GM18511 (cell line): ENCODE measurements around the gene OR6C76.
"Not testable (repeated sequence)": the region's sequence is repeated elsewhere in the genome, so short reads cannot be mapped to it uniquely, and the experiment has no call there.

ENCODE experiments used
- ATAC-seq: cut with Tn5 transposase; IDR thresholded peaks from one replicate; pipeline ENCODE4 v1.9.1; 2021; ENCODE audit warnings: mild to moderate bottlenecking, moderate library complexity; ENCODE audit not compliant: unreplicated experiment

OR6C76 gene

GRCh38 chr12:55425954-55426353 is at the start of gene OR6C76:
OR6C76 (plus strand) TSS chr12:55426254; CDS start chr12:55426254, 0 bp downstream.
- ATAC-seq, result no peak

GRCh38 chr12:55385891-55386290 is 40.2 kb upstream of the OR6C76 start:
- no peak for ATAC-seq

DNA sequence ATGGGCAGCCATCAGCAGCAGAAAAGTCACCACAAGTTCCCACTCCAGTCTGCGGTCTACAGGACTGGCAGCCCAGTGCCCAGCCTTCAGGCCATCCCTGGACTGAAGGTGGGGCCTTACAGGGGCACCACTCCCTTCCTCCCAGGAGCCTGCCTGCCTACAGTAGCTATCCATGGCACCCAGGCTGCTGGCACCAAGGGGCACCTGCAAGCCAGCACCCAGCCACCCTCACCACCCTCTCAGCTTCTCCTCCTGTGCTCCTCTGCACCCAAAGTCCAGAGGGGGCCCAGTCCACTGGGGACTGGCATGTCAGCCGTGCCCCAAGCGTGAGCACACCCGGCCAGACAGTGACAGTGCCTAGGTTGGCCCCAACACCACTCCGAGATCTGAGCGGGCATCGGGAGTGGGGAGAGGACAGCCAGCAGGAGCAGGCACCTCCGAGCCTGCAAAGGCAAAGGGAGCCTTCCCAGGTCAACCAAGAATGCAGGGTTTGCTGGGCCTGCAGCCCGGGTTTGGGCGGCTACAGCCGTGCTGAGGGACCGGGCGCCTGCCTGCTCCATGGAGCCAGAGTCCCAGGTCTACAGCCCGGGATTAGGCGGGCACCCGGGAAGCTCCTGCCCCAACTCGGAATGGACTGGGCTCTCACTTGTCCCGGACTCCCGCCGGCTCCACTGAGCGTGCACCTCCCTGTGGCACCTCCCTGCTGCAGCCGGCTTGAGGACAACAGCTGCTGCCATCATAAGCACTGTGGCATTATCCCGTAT is 33.8 kb upstream of the OR6C76 start:
- ATAC-seq, result no peak

DNA sequence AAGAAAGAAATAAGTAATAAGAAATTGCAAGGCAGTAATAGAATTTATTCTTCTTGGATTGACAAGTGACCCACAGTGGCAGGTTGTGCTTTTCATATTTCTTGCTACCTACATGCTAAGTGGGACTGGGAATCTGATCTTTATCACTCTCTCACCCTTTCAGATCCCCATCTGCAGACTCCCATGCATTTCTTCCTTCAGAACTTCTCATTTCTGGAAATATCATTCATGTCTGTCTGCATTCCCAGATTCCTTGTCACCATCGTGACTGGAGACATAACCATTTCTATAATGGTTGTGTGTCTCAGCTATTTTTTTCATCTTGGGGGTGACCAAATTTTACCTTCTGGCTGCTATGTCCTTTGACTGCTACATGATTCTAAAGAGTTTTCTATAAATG is 29.7 kb upstream of the OR6C76 start:
- no peak for ATAC-seq

DNA sequence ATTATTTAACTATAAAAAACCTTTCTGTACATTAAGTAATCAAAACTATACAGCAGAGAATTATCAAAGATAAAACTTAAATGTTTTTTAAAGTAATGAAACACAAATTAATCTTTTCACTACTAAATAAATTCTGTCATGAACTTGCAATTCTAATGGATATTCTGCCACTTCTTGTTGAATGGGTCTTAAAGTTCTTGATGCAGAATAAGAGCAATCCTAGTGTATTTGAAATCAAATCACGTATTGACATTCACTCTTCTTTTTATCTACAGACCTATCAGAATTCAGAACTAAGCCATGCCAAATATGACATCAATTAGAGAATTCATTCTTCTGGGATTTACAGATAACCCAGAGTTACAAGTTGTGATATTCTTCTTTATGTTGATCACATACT is 25.8 kb upstream of the OR6C76 start, which contains the start of gene OR6C65:
TSS of gene OR6C65 (plus strand) at position 301 of the 400 bp plus-strand sequence. CDS start at position 301, 0 bp downstream.
- ATAC-seq, result no peak

DNA sequence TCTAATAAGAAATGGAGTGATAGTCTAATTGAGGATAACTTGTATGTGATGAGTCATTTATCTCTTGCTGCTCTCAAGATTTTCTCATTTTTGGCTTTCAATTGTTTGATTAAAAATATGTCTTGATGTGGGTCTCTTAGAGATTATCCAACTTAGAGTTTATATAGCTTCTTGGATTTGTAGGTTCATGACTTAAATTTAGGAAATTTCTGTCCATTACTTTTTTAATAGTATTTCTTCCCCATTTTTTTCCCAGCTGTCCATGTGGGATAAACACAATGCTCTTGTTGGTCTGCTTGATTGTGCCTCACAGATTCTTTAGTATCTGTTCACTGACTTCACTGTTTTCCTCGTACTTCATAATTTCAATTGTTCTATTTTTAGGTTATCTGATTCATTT is 18.2 kb upstream of the OR6C76 start:
- no peak for ATAC-seq

DNA sequence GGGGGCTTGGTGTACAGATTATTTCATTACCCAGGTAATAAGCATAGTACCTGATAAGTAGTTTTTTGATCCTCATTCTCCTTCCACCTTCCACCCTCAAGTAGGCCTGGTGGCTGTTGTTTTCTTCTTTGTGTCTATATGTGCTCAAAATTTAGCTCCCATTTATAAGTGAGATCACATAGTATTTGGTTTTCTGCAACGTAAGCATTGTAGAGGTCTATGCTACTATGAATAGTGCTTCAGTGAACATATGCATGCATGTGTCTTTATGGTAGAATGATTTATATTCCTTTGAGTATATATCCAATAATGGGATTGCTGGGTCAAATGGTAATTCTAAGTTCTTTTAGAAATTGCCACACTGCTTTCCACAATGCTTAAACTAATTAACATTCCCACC is 16.9 kb upstream of the OR6C76 start:
- not testable (repeated sequence) for ATAC-seq

DNA sequence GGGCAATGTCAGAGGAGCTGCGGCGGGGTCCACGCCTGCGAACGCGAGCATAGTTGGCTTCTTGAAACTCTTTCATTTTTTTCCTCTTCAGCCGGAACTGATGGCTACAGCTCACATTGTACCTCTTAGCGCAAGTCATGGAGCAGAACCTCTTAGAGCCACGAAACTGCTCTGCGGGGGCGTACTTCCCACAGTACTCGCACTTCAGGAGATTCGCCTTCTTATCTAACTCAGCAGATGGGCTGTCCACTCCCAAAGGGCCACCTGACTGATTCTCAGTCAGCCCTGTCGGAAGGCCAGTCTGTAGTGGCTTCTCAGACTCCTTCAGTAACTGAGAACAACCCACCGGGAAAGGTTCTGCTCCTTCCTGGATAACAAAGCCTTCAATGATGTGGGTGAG is 13.9 kb upstream of the OR6C76 start:
- not testable (repeated sequence) for ATAC-seq

GRCh38 chr12:55413498-55414388 is 12.3 kb upstream of the OR6C76 start:
- ATAC-seq, result not testable (repeated sequence)

DNA sequence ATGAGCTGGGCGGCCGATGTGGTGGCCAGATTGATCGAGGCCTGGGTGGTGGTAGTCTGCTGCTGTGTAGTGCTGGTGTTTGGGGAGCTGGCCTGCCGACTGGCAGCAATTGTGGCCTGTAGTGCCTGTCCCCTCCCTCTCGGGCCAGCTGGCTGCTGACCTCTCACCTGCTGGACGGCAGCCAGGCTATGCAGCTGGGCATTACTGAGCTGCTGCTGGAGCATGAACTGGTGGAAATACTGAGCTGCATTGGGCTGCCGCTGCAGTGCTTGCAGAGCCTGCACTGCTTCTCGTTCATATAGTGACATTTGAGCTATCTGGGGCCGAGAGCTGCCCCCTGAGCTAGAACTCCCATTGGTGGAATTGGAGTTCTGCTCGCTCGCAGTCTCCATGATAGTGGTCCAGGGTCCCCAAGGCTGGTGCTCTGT is 11.6 kb upstream of the OR6C76 start:
- not testable (repeated sequence) for ATAC-seq

DNA sequence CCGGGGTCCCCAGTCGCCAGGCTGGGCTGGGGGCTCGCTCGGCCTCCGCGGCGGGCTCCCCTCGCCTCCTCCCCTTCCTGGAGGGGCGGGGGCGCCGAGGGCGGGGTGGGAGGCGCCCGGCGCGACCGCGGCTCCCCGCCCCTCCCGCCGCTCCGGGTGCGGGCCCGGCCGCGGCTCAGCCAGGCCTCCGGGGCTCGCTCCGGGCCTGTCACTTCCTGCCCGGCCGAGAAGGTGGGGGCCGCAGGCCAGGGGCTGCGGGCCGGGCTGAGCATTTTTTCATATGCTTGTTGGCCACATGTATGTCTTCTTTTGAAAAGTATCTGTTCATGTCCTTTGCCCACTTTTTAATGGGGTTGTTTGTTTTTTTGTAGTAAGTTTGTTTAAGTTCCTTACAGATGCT is 11.2 kb upstream of the OR6C76 start:
- not testable (repeated sequence) for ATAC-seq

- ATAC-seq, result no peak
Measured at GRCh38 chr12:55416961-55417360, 9.1 kb upstream of the OR6C76 start.

- no peak for ATAC-seq
Measured at GRCh38 chr12:55420307-55420962, 5.6 kb upstream of the OR6C76 start.

DNA sequence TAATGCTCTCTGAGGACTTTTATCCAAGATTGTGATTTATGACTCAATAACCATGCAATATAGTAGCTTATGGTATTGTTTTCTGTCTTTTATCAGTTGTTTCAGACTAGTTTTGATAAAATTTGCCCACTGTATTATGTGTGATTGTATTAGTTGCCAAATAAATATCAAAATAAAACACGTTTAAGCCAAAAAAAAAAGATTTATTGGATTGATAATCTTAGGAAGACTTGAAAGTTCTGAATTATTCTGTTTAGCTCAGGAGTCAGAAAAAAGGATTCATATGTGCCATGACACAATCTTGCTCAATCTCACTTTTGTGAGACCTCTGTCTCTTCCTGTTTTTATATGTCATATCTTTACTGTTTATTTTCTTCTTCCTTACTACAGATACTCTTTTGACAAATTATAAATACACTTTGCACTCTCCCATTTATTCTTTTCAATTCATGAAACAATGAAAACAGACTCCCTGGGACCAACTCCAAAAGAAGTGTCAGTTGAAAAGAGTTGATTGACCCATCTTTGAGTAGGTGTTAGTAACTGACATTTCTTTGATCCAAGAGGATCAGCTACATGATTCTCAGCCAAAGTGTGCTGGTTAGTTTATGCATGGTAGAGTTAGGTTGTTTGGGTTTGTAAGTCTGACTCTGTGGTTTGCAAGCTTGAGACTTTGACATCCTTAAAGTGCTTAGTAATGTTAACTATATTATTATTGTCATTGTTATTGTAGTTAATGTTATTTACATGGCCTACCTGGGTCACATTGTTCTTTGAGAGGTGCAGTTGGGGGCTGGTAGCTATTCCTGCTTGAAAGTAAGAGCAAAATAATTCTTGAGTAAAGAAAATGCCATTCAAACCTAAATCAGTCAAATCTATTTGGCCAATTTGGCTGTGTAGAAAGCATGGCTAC is 2.5 kb downstream of the OR6C76 start:
- ATAC-seq, result no peak

GRCh38 chr12:55441233-55441632 is 15.2 kb downstream of the OR6C76 start:
- not testable (repeated sequence) for ATAC-seq

- no peak for ATAC-seq
Measured at GRCh38 chr12:55443776-55444175, 17.7 kb downstream of the OR6C76 start, which contains the start of gene OR6C2. OR6C2 (plus strand) TSS chr12:55444076; CDS start chr12:55452214, 8,138 bp downstream.

GRCh38 chr12:55445357-55445756 is 19.3 kb downstream of the OR6C76 start:
- ATAC-seq, result no peak

DNA sequence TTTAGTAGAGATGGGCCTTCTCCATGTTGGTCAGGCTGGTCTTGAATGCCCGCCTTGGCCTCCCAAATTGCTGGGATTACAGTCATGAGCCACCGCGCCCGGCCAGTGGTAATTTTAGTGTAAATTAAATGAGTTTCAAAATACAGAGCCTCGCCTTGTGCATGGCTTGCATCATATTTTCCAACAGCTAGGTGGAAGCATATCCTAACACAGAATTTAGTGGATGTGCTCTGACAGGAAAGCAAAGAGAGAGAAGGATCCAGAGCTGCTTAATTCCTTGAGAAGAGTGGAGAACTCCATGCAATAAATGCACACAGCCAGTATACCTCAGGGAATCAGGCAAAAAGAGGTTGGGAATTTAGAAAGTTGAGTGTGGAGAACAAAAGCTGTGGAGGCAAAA is 20.3 kb downstream of the OR6C76 start:
- no peak for ATAC-seq

GRCh38 chr12:55448825-55449224 is 22.8 kb downstream of the OR6C76 start:
- no peak for ATAC-seq

- ATAC-seq, result not testable (repeated sequence)
Measured at GRCh38 chr12:55464926-55465325, 38.9 kb downstream of the OR6C76 start.
